Ishikawa (cell line): Measurements from ENCODE around the gene ZP1.
A peak's percentile ranks its signal among the peaks of the same experiment; 100 is the strongest.

Experiments
- CEBPB ChIP-seq: IDR thresholded peaks from 2 replicates; pipeline ENCODE4 v1.6.1; 2012
- CREB1 ChIP-seq: IDR thresholded peaks from 2 replicates; pipeline ENCODE4 v1.6.1; 2012; ENCODE audit warnings: low read depth
- EGR1 ChIP-seq: IDR thresholded peaks from 2 replicates; pipeline ENCODE4 v1.6.1; 2012
- EP300 ChIP-seq: IDR thresholded peaks from 2 replicates; pipeline ENCODE4 v1.6.1; 2012; ENCODE audit warnings: borderline replicate concordance
- FOXM1 ChIP-seq: IDR thresholded peaks from 2 replicates; pipeline ENCODE4 v1.6.1; 2012; ENCODE audit warnings: low read depth, borderline replicate concordance
- NFIC ChIP-seq: IDR thresholded peaks from 2 replicates; pipeline ENCODE4 v1.6.1; 2012
- RAD21 ChIP-seq: IDR thresholded peaks from 2 replicates; pipeline ENCODE4 v1.6.1; 2012; ENCODE audit warnings: low read depth
- TAF1 ChIP-seq: IDR thresholded peaks from 2 replicates; pipeline ENCODE4 v1.6.1; 2012; ENCODE audit warnings: low read depth, mild to moderate bottlenecking
- TCF12 ChIP-seq: IDR thresholded peaks from 2 replicates; pipeline ENCODE4 v1.6.1; 2012; ENCODE audit warnings: low read depth
- TEAD4 ChIP-seq: IDR thresholded peaks from 2 replicates; pipeline ENCODE4 v1.6.1; 2012
- YY1 ChIP-seq: IDR thresholded peaks from 2 replicates; pipeline ENCODE4 v1.6.1; 2012; ENCODE audit warnings: low read depth
- ZBTB7A ChIP-seq: IDR thresholded peaks from 2 replicates; pipeline ENCODE4 v1.6.1; 2012; ENCODE audit warnings: low read depth
- TF ChIP-seq, protein P1 (sequence below): IDR thresholded peaks from 2 replicates; pipeline ENCODE4 v1.6.1; 2012
- TF ChIP-seq, protein P2 (sequence below): IDR thresholded peaks from 2 replicates; pipeline ENCODE4 v1.6.1; 2012; ENCODE audit warnings: low read depth, mild to moderate bottlenecking
- TF ChIP-seq, protein P3 (sequence below): IDR thresholded peaks from 2 replicates; pipeline ENCODE4 v1.6.1; 2012

ZP1 gene

DNA sequence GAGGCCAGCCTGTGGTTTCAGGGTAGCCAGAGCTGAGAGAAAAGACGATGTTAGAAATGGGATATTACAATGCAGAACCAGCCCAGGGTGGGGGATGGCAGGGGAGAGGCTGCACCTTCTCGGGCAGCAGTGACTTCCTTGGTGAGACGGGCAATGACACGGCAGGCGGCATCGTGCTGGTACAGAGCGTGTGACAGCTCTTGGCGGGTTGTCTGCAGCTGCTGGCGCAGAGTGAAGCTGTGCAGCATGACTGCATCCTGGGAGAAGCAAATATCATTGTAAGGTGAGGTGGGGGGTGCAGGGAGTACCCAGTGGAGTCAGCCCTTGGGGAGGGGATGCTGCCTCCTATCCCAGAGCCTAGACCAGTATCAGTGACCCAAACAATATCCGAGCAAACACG, 35.3 kb downstream of the ZP1 start:
- TF ChIP-seq, protein P1, sequence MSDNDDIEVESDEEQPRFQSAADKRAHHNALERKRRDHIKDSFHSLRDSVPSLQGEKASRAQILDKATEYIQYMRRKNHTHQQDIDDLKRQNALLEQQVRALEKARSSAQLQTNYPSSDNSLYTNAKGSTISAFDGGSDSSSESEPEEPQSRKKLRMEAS = no peak
- TF ChIP-seq, protein P2, sequence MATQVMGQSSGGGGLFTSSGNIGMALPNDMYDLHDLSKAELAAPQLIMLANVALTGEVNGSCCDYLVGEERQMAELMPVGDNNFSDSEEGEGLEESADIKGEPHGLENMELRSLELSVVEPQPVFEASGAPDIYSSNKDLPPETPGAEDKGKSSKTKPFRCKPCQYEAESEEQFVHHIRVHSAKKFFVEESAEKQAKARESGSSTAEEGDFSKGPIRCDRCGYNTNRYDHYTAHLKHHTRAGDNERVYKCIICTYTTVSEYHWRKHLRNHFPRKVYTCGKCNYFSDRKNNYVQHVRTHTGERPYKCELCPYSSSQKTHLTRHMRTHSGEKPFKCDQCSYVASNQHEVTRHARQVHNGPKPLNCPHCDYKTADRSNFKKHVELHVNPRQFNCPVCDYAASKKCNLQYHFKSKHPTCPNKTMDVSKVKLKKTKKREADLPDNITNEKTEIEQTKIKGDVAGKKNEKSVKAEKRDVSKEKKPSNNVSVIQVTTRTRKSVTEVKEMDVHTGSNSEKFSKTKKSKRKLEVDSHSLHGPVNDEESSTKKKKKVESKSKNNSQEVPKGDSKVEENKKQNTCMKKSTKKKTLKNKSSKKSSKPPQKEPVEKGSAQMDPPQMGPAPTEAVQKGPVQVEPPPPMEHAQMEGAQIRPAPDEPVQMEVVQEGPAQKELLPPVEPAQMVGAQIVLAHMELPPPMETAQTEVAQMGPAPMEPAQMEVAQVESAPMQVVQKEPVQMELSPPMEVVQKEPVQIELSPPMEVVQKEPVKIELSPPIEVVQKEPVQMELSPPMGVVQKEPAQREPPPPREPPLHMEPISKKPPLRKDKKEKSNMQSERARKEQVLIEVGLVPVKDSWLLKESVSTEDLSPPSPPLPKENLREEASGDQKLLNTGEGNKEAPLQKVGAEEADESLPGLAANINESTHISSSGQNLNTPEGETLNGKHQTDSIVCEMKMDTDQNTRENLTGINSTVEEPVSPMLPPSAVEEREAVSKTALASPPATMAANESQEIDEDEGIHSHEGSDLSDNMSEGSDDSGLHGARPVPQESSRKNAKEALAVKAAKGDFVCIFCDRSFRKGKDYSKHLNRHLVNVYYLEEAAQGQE = no peak
- TF ChIP-seq CEBPB (no peak), NFIC (no peak), CREB1 (no peak), YY1 (no peak)

DNA sequence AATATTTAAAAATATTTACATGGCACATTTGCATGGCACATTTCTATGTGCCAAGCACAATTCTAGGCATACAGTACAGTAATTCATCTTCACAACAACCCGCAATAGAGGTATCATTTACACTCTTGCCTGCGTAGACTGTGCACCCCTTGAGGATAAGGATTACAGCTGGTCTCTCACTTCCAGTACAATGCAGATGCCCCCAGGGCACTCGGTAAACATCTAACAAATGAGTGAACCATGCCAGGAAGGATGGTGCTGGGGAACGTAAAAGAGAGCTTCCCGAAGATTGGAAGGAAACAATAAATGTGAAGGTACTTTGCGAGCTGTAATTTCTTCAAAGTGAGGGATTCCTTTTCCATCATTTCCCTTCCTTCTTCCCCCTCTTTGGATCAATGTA, 37.7 kb downstream of the ZP1 start:
- TF ChIP-seq, protein P1 = no peak

DNA sequence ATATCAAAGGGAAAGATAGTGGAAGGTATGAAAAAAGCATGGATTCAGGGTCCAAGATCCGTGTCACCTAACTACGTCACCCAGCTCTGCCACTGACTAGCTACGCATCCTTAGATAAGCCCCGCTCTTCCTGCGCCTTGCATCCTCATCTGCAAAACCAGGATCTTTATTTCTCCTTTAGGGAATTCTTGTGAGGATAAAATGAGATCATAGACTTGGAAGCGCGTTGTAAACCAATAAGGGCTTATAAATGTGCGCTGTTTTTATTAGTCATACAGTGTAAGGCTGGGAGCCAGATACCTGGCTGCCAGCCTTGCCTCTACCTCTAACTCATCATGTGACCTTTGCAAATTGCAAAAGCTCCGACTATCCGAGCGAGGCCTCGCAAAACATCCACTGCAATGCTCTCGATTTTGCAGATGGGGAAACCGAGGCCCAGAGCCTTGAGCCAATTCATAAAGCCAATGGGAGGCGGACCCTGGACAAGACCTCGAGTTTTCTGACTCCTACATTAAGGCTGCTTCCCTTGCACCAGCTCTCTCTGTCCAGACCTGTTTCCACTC, 38.3 kb downstream of the ZP1 start:
- TF ChIP-seq, protein P2 = no peak
- TF ChIP-seq, protein P1 = no peak
- TF ChIP-seq, protein P3, sequence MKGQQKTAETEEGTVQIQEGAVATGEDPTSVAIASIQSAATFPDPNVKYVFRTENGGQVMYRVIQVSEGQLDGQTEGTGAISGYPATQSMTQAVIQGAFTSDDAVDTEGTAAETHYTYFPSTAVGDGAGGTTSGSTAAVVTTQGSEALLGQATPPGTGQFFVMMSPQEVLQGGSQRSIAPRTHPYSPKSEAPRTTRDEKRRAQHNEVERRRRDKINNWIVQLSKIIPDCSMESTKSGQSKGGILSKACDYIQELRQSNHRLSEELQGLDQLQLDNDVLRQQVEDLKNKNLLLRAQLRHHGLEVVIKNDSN = peak; percentile 72; the same call in 1 of the 2 replicates
- TF ChIP-seq NFIC (no peak), YY1 (no peak), FOXM1 (no peak)

DNA sequence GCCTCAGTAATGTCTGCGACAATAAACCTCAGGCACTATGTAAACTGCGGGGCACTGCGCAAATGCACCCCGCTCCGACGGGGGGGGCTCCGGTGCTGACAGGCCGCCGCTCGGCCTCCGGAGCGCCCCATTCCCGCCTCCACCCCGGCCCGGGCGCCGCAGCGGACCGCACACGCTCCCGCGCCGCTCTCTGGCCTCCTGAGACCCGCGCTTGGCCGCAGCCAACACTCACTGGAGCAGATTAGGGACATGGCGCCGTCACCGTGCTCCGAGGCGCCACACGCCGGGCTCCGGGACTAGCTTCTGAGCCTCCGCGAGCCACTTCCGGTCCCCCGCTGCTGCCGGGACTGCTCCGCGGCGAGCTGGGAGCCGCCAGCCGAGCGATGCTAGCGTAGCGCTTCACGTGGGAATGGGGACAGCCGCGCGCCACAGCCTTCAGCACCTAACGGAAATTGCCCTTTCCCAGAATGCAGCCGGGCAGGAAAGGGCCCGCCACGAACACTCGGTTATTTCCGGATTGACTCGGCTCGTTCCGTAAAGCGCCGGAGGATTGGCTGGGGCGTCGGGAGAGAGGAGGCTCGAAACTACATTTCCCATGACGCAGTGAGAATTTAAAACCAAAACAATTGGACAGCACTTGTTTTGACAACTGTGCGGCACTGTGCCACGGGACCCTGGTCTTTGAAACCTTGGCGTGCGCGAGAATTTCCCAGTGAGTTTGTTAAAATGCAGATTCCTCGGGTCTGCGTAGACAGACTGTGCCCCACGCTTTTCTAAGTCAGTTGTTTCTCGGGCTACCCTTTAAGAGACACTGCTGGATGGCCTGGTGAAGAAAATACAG, 39.0 kb downstream of the ZP1 start, which contains the start of gene PRPF19:
Gene PRPF19 (minus strand): TSS at position 454 of the 841 bp plus-strand sequence. CDS start 203 bp downstream, at position 251.
- TF ChIP-seq YY1 = peak; percentile 35; the same call in 1 of the 2 replicates
- TF ChIP-seq RAD21 = no peak
- TF ChIP-seq EP300 = no peak
- TF ChIP-seq CREB1 = peak; percentile 34; the same call in 1 of the 2 replicates
- TF ChIP-seq, protein P3 = peak; percentile 52
- TF ChIP-seq FOXM1 = peak; percentile 73; the same call in 1 of the 2 replicates
- TF ChIP-seq EGR1 = no peak
- TF ChIP-seq, protein P2 = no peak
- TF ChIP-seq CEBPB = no peak
- no peak for TF ChIP-seq TEAD4
- TF ChIP-seq, protein P1 = peak; percentile 93
- TF ChIP-seq TCF12 = peak; percentile 64
- TF ChIP-seq NFIC = 0 out of 2 replicates have a peak, but pooled peaks have one; percentile 12
- no peak for TF ChIP-seq ZBTB7A
- TF ChIP-seq TAF1 = peak; percentile 84
